Karpas-422 (cell line): Measurements from ENCODE around the gene KIF14. TPM values are rescaled to one million over a fixed set of nuclear protein-coding genes. Genes with fewer than 3 reads are reported as not detected.
"Not testable (repeated sequence)": the region's sequence is repeated elsewhere in the genome, so short reads cannot be mapped to it uniquely, and the experiment has no call there.

Experiments used
- DNase-seq: peaks from one replicate; pipeline ENCODE4 v3.0.0-alpha.2; 2015
- H2AFZ ChIP-seq: fragments of 200-600 bp; sonication (generic); 2 replicates; pipeline ENCODE4 v1.6.1; 2014; ENCODE audit warnings: antibody characterized with exemption, low read length, mixed read lengths
- H3K27ac ChIP-seq: fragments of 200-600 bp; sonication (generic); 2 replicates; pipeline ENCODE4 v1.5.1; 2014; ENCODE audit warnings: mild to moderate bottlenecking, low read length, moderate library complexity
- H3K27me3 ChIP-seq: fragments of 200-600 bp; sonication (generic); 2 replicates; pipeline ENCODE4 v1.6.1; 2014; ENCODE audit warnings: low read length, mixed read lengths
- H3K36me3 ChIP-seq: fragments of 200-600 bp; sonication (generic); 2 replicates; pipeline ENCODE4 v1.6.1; 2014; ENCODE audit warnings: low read length, mixed read lengths; ENCODE audit not compliant: insufficient read depth
- H3K4me1 ChIP-seq: fragments of 200-600 bp; sonication (generic); 2 replicates; pipeline ENCODE4 v1.6.1; 2014; ENCODE audit warnings: mild to moderate bottlenecking, low read length, mixed read lengths
- H3K4me2 ChIP-seq: fragments of 200-600 bp; sonication (generic); 2 replicates; pipeline ENCODE4 v1.6.1; 2014; ENCODE audit warnings: low read length, low read depth, mild to moderate bottlenecking; ENCODE audit not compliant: poor library complexity, severe bottlenecking
- H3K4me3 ChIP-seq: fragments of 200-600 bp; sonication (generic); 2 replicates; pipeline ENCODE4 v1.5.1; 2014; ENCODE audit warnings: mild to moderate bottlenecking, antibody characterized with exemption, low read length, mixed read lengths
- H3K79me2 ChIP-seq: fragments of 200-600 bp; sonication (generic); 2 replicates; pipeline ENCODE4 v1.6.1; 2014; ENCODE audit warnings: mild to moderate bottlenecking, low read length, mixed read lengths
- H3K9ac ChIP-seq: fragments of 200-600 bp; sonication (generic); 2 replicates; pipeline ENCODE4 v1.6.0; 2014; ENCODE audit warnings: low read length
- H3K9me2 ChIP-seq: fragments of 200-600 bp; sonication (generic), shearing (Covaris generic); replicated peaks from 2 replicates; pipeline ENCODE4 v1.6.0; 2014; ENCODE audit warnings: mild to moderate bottlenecking, low read length, moderate library complexity; ENCODE audit not compliant: insufficient read depth
- H3K9me3 ChIP-seq: fragments of 300-700, 200-600 bp; sonication (generic); 2 replicates; pipeline ENCODE4 v1.6.1; 2014; ENCODE audit warnings: low read length, mixed read lengths
- H4K20me1 ChIP-seq: fragments of 200-600 bp; sonication (generic); 2 replicates; pipeline ENCODE4 v1.6.1; 2014; ENCODE audit warnings: mild to moderate bottlenecking, antibody characterized with exemption, low read length, low read depth; ENCODE audit not compliant: insufficient read depth
- total RNA-seq: library from RNA; depleted of rRNA; stranded (reverse); fragments of >200 nt; shearing (Covaris generic); gene quantifications from 2 replicates; pipeline ENCODE4 v1.2.3, GENCODE V29; 2014; ENCODE audit warnings: low replicate concordance

The KIF14 gene
- total RNA-seq, 1 experiment from 2014 or later = 15.2 TPM

GRCh38 chr1:200528858-200529606, 91.5 kb downstream of the KIF14 start:
- H3K27ac ChIP-seq = no peak overlapping the region
- no peaks in the 10 kb centered on the region for H3K79me2 ChIP-seq
- no peaks in the 10 kb centered on the region for H3K9me3 ChIP-seq
- H3K4me3 ChIP-seq = no peak overlapping the region
- H3K27me3 ChIP-seq = no peaks in the 10 kb centered on the region
- no peaks in the 10 kb centered on the region for H3K36me3 ChIP-seq
- H3K9me2 ChIP-seq = no peaks in the 10 kb centered on the region
- no peak overlapping the region for H3K9ac ChIP-seq
- no peaks in the 10 kb centered on the region for H4K20me1 ChIP-seq
- DNase-seq = peak; percentile 23
- H3K4me2 ChIP-seq = no peak overlapping the region
- H2AFZ ChIP-seq = no peak overlapping the region
- peaks cover 14% of the 10 kb centered on the region for H3K4me1 ChIP-seq

- Histone ChIP-seq H3K4me2 (no peak overlapping the region), H3K9me2 (no peaks in the 10 kb centered on the region), H3K36me3 (no peaks in the 10 kb centered on the region), H3K79me2 (no peaks in the 10 kb centered on the region), H3K27ac (no peak overlapping the region), H3K27me3 (no peaks in the 10 kb centered on the region), H3K9me3 (no peaks in the 10 kb centered on the region), H3K9ac (no peak overlapping the region), H2AFZ (no peak overlapping the region), H3K4me1 (peaks cover 14% of the 10 kb centered on the region), H3K4me3 (no peak overlapping the region), H4K20me1 (no peaks in the 10 kb centered on the region)
- DNase-seq = peak; percentile 38
These were observed 92.9 kb downstream of the KIF14 start for GRCh38 chr1:200527670-200528069.

- Histone ChIP-seq H3K79me2 (no peaks in the 10 kb centered on the region), H3K36me3 (no peaks in the 10 kb centered on the region), H2AFZ (no peak overlapping the region), H4K20me1 (no peaks in the 10 kb centered on the region), H3K9me2 (no peaks in the 10 kb centered on the region), H3K9me3 (no peaks in the 10 kb centered on the region), H3K9ac (no peak overlapping the region), H3K4me3 (no peak overlapping the region), H3K27ac (no peak overlapping the region), H3K27me3 (no peaks in the 10 kb centered on the region), H3K4me2 (no peak overlapping the region), H3K4me1 (peaks cover 14% of the 10 kb centered on the region)
- DNase-seq = peak; percentile 58
These were observed 93.6 kb downstream of the KIF14 start for GRCh38 chr1:200526709-200527612.

- H3K4me2 ChIP-seq = no peak overlapping the region
- H3K9me3 ChIP-seq = no peaks in the 10 kb centered on the region
- no peaks in the 10 kb centered on the region for H3K36me3 ChIP-seq
- DNase-seq = peak; percentile 29
- no peak overlapping the region for H3K4me3 ChIP-seq
- H3K9me2 ChIP-seq = no peaks in the 10 kb centered on the region
- no peaks in the 10 kb centered on the region for H4K20me1 ChIP-seq
- no peak overlapping the region for H2AFZ ChIP-seq
- H3K79me2 ChIP-seq = no peaks in the 10 kb centered on the region
- peaks cover 14% of the 10 kb centered on the region for H3K4me1 ChIP-seq
- no peak overlapping the region for H3K9ac ChIP-seq
- H3K27ac ChIP-seq = no peak overlapping the region
- H3K27me3 ChIP-seq = no peaks in the 10 kb centered on the region
These were observed 95.2 kb downstream of the KIF14 start for GRCh38 chr1:200525090-200525987.

GRCh38 chr1:200524551-200524950, 96.0 kb downstream of the KIF14 start:
- H2AFZ ChIP-seq, H3K79me2 ChIP-seq, H3K9me3 ChIP-seq, H3K9me2 ChIP-seq, H4K20me1 ChIP-seq, H3K27me3 ChIP-seq, H3K4me3 ChIP-seq, H3K9ac ChIP-seq, H3K4me2 ChIP-seq, DNase-seq, H3K36me3 ChIP-seq, H3K27ac ChIP-seq: not testable (repeated sequence)
- peaks cover 14% of the 10 kb centered on the region for H3K4me1 ChIP-seq

- Histone ChIP-seq H3K9me3 (no peaks in the 10 kb centered on the region), H3K4me2 (no peak overlapping the region), H3K4me3 (no peak overlapping the region), H3K9ac (no peak overlapping the region), H3K27me3 (no peaks in the 10 kb centered on the region), H3K79me2 (no peaks in the 10 kb centered on the region), H2AFZ (no peak overlapping the region), H3K36me3 (no peaks in the 10 kb centered on the region), H3K9me2 (no peaks in the 10 kb centered on the region), H3K27ac (no peak overlapping the region), H3K4me1 (peaks cover 14% of the 10 kb centered on the region), H4K20me1 (no peaks in the 10 kb centered on the region)
- peak; percentile 26 for DNase-seq
These were observed 96.5 kb downstream of the KIF14 start for GRCh38 chr1:200524092-200524491.

- no peaks in the 10 kb centered on the region for H3K27me3 ChIP-seq
- no peaks in the 10 kb centered on the region for H3K36me3 ChIP-seq
- no peak overlapping the region for H2AFZ ChIP-seq
- no peaks in the 10 kb centered on the region for H3K9me2 ChIP-seq
- no peak overlapping the region for H3K4me3 ChIP-seq
- no peaks in the 10 kb centered on the region for H3K4me1 ChIP-seq
- no peaks in the 10 kb centered on the region for H3K9me3 ChIP-seq
- no peak for DNase-seq
- H3K9ac ChIP-seq = no peak overlapping the region
- no peak overlapping the region for H3K4me2 ChIP-seq
- no peak overlapping the region for H3K27ac ChIP-seq
- H3K79me2 ChIP-seq = no peaks in the 10 kb centered on the region
- no peaks in the 10 kb centered on the region for H4K20me1 ChIP-seq
These were observed 99.8 kb downstream of the KIF14 start for GRCh38 chr1:200520735-200521134.
